ENCODE results near the gene RCL1. TPM values are rescaled to one million over a fixed set of nuclear protein-coding genes. Genes with fewer than 3 reads are reported as not detected.

The RCL1 gene
- total and polyA plus RNA-seq, 2 of the 13 experiments (the other 11 are each of a cell fraction or from before 2014, with no cell fraction given): 22.3 to 31.6 TPM

DNA sequence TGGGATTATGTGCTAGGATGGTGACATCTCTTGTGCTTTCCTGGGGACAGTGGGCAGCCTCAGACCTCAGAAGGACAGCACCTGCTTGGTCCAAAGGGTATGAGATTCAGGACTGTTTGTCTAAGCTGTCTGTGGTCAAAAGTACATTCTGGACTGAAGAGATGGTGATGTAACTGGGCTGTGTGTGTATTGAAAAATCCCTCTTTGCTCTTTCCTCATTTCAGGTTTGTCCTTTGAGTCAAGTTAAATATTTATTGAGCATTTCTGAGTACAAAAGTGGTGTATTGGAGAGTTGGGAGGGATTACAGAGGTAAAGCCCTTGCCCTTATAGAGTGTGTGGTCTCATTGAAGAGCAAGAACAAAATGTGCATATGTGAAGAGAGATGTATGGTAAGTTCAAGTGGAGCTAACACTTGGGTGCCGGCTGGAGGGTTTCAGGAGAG lies 46.7 kb downstream of the RCL1 start (continued):
- TF ChIP-seq, protein P1, sequence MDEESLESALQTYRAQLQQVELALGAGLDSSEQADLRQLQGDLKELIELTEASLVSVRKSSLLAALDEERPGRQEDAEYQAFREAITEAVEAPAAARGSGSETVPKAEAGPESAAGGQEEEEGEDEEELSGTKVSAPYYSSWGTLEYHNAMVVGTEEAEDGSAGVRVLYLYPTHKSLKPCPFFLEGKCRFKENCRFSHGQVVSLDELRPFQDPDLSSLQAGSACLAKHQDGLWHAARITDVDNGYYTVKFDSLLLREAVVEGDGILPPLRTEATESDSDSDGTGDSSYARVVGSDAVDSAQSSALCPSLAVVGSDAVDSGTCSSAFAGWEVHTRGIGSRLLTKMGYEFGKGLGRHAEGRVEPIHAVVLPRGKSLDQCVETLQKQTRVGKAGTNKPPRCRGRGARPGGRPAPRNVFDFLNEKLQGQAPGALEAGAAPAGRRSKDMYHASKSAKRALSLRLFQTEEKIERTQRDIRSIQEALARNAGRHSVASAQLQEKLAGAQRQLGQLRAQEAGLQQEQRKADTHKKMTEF (CRISPR knock-in tag; IDR thresholded peaks at IDR 0.05): peak; percentile 92
- no peak for TF ChIP-seq ZNF563 (CRISPR knock-in tag; IDR thresholded peaks at IDR 0.05)
- no peak for TF ChIP-seq NFIB (CRISPR knock-in tag; IDR thresholded peaks at IDR 0.05; ENCODE audit: borderline replicate concordance)
- no peak for TF ChIP-seq ZNF891 (CRISPR knock-in tag; IDR thresholded peaks at IDR 0.05)
- TF ChIP-seq, protein P2, sequence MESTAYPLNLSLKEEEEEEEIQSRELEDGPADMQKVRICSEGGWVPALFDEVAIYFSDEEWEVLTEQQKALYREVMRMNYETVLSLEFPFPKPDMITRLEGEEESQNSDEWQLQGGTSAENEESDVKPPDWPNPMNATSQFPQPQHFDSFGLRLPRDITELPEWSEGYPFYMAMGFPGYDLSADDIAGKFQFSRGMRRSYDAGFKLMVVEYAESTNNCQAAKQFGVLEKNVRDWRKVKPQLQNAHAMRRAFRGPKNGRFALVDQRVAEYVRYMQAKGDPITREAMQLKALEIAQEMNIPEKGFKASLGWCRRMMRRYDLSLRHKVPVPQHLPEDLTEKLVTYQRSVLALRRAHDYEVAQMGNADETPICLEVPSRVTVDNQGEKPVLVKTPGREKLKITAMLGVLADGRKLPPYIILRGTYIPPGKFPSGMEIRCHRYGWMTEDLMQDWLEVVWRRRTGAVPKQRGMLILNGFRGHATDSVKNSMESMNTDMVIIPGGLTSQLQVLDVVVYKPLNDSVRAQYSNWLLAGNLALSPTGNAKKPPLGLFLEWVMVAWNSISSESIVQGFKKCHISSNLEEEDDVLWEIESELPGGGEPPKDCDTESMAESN (CRISPR knock-in tag; conservative IDR thresholded peaks at IDR 0.05): peak; percentile 91
- TF ChIP-seq TGIF2 (CRISPR knock-in tag; IDR thresholded peaks at IDR 0.05): 0 out of 2 replicates have a peak, but pooled peaks have one; percentile 27
- no peak for TF ChIP-seq ZNF589 (CRISPR knock-in tag; conservative IDR thresholded peaks at IDR 0.05)
- TF ChIP-seq, protein P3, sequence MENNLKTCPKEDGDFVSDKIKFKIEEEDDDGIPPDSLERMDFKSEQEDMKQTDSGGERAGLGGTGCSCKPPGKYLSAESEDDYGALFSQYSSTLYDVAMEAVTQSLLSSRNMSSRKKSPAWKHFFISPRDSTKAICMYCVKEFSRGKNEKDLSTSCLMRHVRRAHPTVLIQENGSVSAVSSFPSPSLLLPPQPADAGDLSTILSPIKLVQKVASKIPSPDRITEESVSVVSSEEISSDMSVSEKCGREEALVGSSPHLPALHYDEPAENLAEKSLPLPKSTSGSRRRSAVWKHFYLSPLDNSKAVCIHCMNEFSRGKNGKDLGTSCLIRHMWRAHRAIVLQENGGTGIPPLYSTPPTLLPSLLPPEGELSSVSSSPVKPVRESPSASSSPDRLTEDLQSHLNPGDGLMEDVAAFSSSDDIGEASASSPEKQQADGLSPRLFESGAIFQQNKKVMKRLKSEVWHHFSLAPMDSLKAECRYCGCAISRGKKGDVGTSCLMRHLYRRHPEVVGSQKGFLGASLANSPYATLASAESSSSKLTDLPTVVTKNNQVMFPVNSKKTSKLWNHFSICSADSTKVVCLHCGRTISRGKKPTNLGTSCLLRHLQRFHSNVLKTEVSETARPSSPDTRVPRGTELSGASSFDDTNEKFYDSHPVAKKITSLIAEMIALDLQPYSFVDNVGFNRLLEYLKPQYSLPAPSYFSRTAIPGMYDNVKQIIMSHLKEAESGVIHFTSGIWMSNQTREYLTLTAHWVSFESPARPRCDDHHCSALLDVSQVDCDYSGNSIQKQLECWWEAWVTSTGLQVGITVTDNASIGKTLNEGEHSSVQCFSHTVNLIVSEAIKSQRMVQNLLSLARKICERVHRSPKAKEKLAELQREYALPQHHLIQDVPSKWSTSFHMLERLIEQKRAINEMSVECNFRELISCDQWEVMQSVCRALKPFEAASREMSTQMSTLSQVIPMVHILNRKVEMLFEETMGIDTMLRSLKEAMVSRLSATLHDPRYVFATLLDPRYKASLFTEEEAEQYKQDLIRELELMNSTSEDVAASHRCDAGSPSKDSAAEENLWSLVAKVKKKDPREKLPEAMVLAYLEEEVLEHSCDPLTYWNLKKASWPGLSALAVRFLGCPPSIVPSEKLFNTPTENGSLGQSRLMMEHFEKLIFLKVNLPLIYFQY (CRISPR knock-in tag; IDR thresholded peaks at IDR 0.05; ENCODE audit: borderline replicate concordance): peak; percentile 41; the same call in 1 of the 2 replicates
- TF ChIP-seq, protein P4, sequence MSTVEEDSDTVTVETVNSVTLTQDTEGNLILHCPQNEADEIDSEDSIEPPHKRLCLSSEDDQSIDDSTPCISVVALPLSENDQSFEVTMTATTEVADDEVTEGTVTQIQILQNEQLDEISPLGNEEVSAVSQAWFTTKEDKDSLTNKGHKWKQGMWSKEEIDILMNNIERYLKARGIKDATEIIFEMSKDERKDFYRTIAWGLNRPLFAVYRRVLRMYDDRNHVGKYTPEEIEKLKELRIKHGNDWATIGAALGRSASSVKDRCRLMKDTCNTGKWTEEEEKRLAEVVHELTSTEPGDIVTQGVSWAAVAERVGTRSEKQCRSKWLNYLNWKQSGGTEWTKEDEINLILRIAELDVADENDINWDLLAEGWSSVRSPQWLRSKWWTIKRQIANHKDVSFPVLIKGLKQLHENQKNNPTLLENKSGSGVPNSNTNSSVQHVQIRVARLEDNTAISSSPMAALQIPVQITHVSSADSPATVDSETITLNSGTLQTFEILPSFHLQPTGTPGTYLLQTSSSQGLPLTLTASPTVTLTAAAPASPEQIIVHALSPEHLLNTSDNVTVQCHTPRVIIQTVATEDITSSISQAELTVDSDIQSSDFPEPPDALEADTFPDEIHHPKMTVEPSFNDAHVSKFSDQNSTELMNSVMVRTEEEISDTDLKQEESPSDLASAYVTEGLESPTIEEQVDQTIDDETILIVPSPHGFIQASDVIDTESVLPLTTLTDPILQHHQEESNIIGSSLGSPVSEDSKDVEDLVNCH (CRISPR knock-in tag; IDR thresholded peaks at IDR 0.05): no peak
- TF ChIP-seq POGZ (CRISPR knock-in tag; IDR thresholded peaks at IDR 0.05): peak; percentile 74
- peak; percentile 79 for TF ChIP-seq THAP11 (CRISPR knock-in tag; IDR thresholded peaks at IDR 0.05)
- no peak for TF ChIP-seq KLF12 (CRISPR knock-in tag; IDR thresholded peaks at IDR 0.05; ENCODE audit: borderline replicate concordance)
- peak; percentile 93 for TF ChIP-seq SOX5 (CRISPR knock-in tag; IDR thresholded peaks at IDR 0.05; ENCODE audit: borderline replicate concordance)
- peak; percentile 76 for TF ChIP-seq ZNF749 (CRISPR knock-in tag; IDR thresholded peaks at IDR 0.05; ENCODE audit: borderline replicate concordance)
- TF ChIP-seq RBM22 (optimal IDR thresholded peaks at IDR 0.05; ENCODE audit: low read length): no peak
- TF ChIP-seq, protein P5, sequence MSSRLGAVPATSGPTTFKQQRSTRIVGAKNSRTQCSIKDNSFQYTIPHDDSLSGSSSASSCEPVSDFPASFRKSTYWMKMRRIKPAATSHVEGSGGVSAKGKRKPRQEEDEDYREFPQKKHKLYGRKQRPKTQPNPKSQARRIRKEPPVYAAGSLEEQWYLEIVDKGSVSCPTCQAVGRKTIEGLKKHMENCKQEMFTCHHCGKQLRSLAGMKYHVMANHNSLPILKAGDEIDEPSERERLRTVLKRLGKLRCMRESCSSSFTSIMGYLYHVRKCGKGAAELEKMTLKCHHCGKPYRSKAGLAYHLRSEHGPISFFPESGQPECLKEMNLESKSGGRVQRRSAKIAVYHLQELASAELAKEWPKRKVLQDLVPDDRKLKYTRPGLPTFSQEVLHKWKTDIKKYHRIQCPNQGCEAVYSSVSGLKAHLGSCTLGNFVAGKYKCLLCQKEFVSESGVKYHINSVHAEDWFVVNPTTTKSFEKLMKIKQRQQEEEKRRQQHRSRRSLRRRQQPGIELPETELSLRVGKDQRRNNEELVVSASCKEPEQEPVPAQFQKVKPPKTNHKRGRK (CRISPR knock-in tag; IDR thresholded peaks at IDR 0.05): 0 out of 2 replicates have a peak, but pooled peaks have one; percentile 17

Measured in HepG2 (cell line).